Large intestine (tissue), 12 donors: Measurements from ENCODE around the gene NTN1. TPM values are rescaled to one million over a fixed set of nuclear protein-coding genes. Genes with fewer than 3 reads are reported as not detected.
"Not testable (repeated sequence)": the region's sequence is repeated elsewhere in the genome, so short reads cannot be mapped to it uniquely, and the experiment has no call there.

ENCODE experiments used
- DNase-seq, 2 donors: peaks; one replicate each; pipeline versions ENCODE4 v3.0.0 to v3.0.0-alpha.2; 2013
- H3K27ac ChIP-seq: one replicate; pipeline ENCODE4 v1.5.1; 2013; ENCODE audit warnings: low read length
- H3K27me3 ChIP-seq: 2 replicates; pipeline ENCODE4 v1.6.1; 2013; ENCODE audit warnings: low read length; ENCODE audit not compliant: control insufficient read depth, insufficient read depth
- H3K36me3 ChIP-seq: 2 replicates; pipeline ENCODE4 v1.6.1; 2013; ENCODE audit warnings: low read length; ENCODE audit not compliant: control insufficient read depth, insufficient read depth
- H3K4me1 ChIP-seq: one replicate; pipeline ENCODE4 v1.6.1; 2013; ENCODE audit warnings: low read length; ENCODE audit not compliant: control insufficient read depth, insufficient read depth
- H3K4me3 ChIP-seq: one replicate; pipeline ENCODE4 v1.5.1; 2013; ENCODE audit warnings: low read length
- H3K9me3 ChIP-seq: one replicate; pipeline ENCODE4 v1.6.1; 2013; ENCODE audit warnings: mild to moderate bottlenecking, low read depth, low read length, moderate library complexity; ENCODE audit not compliant: control insufficient read depth
- WGBS: methylation state at CpG from one replicate; pipeline ENCODE4 v1.1.5; 2013; ENCODE audit warnings: low lambda C conversion rate; ENCODE audit not compliant: insufficient coverage; 5-methylcytosine and 5-hydroxymethylcytosine counted together
- long read RNA-seq, 11 donors: transcript quantifications; one replicate each; lab custom pipeline, GENCODE V29; 2026
- polyA plus RNA-seq: library from polyadenylated mRNA; unstranded; fragments of 120-200 nt; gene quantifications from one replicate; pipeline ENCODE4 v1.2.1, GENCODE V29; 2013

The NTN1 gene
- polyA plus RNA-seq: 11.3 TPM
- long read RNA-seq, donor 1, full-length matches to known transcripts: 1 of 1 reads
- long read RNA-seq, donor 1, partial matches to known transcripts: 0 of 1 reads
- long read RNA-seq, donor 1, other reads (novel, unspliced or antisense): 0 of 1 reads
- long read RNA-seq, donor 2: 0 reads
- long read RNA-seq, donor 3: 0 reads
- long read RNA-seq, donor 4: 0 reads
- long read RNA-seq, donor 5: 0 reads
- long read RNA-seq, donor 6: 0 reads
- long read RNA-seq, donor 7: 0 reads
- long read RNA-seq, donor 8: 0 reads
- long read RNA-seq, donor 9, full-length matches to known transcripts: 3 of 3 reads
- long read RNA-seq, donor 9, partial matches to known transcripts: 0 of 3 reads
- long read RNA-seq, donor 9, other reads (novel, unspliced or antisense): 0 of 3 reads
- long read RNA-seq, donor 10, full-length matches to known transcripts: 1 of 1 reads
- long read RNA-seq, donor 10, partial matches to known transcripts: 0 of 1 reads
- long read RNA-seq, donor 10, other reads (novel, unspliced or antisense): 0 of 1 reads
- long read RNA-seq, donor 11, full-length matches to known transcripts: 2 of 2 reads
- long read RNA-seq, donor 11, partial matches to known transcripts: 0 of 2 reads
- long read RNA-seq, donor 11, other reads (novel, unspliced or antisense): 0 of 2 reads

DNA sequence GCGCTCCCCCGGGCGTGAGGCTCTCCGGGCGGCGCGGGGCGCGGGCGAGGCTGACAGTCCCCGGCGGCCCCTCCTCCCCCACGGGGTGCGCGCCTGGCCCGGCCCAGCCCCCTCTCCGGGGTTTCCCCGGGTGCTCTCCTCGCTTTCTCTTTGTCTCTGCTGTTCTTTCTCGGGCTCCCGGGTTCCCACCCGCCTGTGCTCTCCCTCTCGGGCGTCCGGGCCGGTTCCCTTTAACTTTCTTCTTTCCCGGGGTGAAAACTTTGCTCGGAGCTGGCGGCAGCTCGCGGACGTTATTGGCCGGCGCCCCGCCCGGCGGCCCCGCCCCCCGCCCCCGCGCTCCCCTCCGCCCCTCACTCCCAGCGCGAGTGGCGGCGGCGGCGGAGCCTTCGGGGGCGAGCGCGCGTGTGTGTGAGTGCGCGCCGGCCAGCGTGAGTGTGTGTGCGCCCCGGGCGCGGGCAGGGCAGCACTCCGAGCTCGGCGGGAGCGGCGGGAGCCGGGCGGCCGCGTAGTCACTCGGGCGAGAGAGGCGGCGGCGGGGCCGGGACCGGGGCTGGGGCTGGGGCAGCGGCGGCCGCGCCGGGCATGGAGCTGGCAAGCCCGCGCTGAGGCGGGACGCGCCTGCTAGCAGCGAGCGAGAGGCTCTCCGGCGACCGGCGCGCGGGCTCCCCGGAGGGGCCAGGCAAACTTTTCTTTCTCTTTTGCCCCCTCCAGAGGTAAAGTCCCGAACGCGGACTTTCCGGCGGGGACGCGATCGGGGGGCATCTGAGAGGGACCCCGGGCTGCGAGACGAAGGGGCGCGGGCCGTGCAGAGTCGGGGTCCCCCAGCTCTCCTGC lies at the start of gene NTN1:
Gene NTN1, plus strand, starts transcription at position 353 of the 834 bp plus-strand sequence. CDS start 864 bp downstream, outside the sequence.
- no CpG with 5 or more reads among the region's 111 CpGs for WGBS
- Histone ChIP-seq H3K4me1 (peaks cover 20% of the 10 kb centered on the region), H3K27ac (no peak within 1 kb of the TSS), H3K4me3 (peak within 1 kb of the TSS; percentile 52), H3K36me3 (no peaks in the 10 kb centered on the region), H3K27me3 (peaks cover 41% of the 10 kb centered on the region), H3K9me3 (peaks cover 6% of the 10 kb centered on the region)
- peak in 1 of 2 donors; percentile 64 for DNase-seq

- Histone ChIP-seq H3K27ac (no peak overlapping the region), H3K36me3 (no peaks in the 10 kb centered on the region), H3K4me3 (no peak overlapping the region), H3K27me3 (no peaks in the 10 kb centered on the region), H3K4me1 (no peaks in the 10 kb centered on the region), H3K9me3 (no peaks in the 10 kb centered on the region)
- DNase-seq: no peak
- 94% methylated on average over 3 of the region's 9 CpGs for WGBS
Observed at GRCh38 chr17:8975091-8975725, 46.1 kb upstream of the NTN1 start.

DNA sequence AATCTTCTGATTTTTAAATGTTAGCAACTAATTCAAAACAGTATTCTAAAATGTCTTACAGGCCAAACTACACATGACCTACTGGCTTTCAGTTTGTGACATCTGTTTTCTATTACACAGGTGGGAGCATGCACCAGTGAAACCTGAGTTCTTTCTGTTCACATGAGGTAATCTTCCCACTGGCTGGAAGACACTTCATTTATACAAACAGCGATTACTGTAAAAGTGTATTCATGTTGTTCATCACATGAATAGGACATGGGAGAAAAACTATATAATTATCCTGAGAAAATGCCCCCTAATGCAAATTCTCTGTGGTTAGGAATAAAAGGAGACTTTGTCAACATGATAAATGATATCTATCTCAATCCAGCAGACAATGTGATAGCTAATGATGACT lies 44.7 kb upstream of the NTN1 start:
- no peaks in the 10 kb centered on the region for H3K27me3 ChIP-seq
- H3K4me3 ChIP-seq: no peak overlapping the region
- no CpG with 5 or more reads among the region's 1 CpG for WGBS
- no peak overlapping the region for H3K27ac ChIP-seq
- H3K9me3 ChIP-seq: no peaks in the 10 kb centered on the region
- no peaks in the 10 kb centered on the region for H3K36me3 ChIP-seq
- no peaks in the 10 kb centered on the region for H3K4me1 ChIP-seq
- DNase-seq: no peak

DNA sequence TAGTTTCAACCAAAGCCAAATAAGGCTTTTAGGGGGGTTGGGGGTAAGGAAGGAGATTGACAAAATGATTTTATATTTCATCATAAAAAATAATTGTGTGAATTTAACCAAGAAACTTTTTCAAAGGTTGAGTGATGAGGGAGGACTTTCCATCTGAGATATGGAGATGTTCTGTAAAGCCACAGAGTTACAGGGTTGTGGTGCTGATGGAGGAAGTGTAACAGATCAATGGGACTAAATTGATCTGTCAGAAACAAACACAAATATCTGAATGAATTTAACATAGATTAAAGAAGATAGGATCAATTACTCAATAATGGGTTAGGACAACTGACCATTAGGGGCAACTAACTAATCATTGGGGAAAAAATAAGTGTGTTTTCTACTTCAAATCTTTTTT lies 41.6 kb upstream of the NTN1 start:
- Histone ChIP-seq H3K36me3 (no peaks in the 10 kb centered on the region), H3K4me1 (no peaks in the 10 kb centered on the region), H3K9me3 (no peaks in the 10 kb centered on the region), H3K27ac (no peak overlapping the region), H3K27me3 (no peaks in the 10 kb centered on the region), H3K4me3 (no peak overlapping the region)
- no peak for DNase-seq

DNA sequence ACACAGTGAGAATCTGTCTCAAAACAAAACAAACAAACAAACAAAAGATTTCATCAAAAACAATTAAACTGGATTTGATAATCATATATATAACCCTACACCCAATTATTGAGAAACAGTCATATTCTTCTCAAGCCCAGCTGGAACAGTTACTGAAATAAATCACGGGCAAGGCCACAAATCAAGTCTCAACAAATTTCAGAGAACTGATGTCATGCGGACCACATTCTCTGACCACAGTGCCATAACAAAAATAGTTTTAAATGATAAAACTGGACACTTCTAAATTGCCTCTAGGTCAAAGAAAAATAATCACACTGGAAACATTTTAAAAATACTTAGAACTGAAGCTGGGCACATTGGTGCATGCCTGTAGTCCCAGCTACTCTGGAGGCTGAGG lies 39.9 kb upstream of the NTN1 start:
- Histone ChIP-seq H3K4me1 (no peaks in the 10 kb centered on the region), H3K9me3 (no peaks in the 10 kb centered on the region), H3K4me3 (no peak overlapping the region), H3K27me3 (no peaks in the 10 kb centered on the region), H3K27ac (no peak overlapping the region), H3K36me3 (no peaks in the 10 kb centered on the region)
- WGBS: no CpG with 5 or more reads among the region's 2 CpGs
- DNase-seq: no peak

GRCh38 chr17:8984225-8984624 lies 37.1 kb upstream of the NTN1 start:
- not testable (repeated sequence) for H3K36me3 ChIP-seq, H3K4me1 ChIP-seq, H3K27ac ChIP-seq, H3K27me3 ChIP-seq, DNase-seq, H3K9me3 ChIP-seq, H3K4me3 ChIP-seq
- WGBS: 85% methylated on average over 5 of the region's 5 CpGs

DNA sequence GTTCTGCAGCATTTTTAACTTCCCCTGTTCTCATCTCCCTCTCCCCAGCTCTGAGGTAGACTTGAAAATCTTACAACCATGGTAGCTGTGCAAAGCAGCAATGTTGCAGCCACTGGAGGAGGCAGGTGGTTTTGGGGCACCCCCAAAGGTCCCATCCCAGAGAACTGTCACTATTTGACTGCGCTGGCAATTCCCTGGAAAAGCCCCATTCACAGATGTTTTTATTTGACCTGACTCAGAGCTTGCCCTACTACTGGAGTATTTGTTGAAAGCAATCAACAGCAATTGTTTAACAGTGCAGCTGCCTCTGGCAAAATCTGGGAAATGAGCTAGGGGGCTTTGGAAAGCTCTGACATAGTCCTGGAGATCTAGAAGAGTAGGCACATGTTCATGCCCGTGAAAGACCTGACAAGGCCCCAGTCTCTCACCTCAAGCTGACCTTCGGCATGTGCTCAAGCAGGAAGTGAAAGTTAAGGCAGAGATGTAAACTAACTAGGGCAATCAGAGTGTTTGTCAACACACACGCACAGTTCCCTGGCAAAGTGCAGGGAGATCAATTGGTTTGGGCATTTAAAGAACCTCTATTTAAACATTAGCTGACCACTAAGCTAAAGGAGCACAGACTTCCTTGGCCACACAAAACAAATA lies 36.1 kb upstream of the NTN1 start:
- H3K27ac ChIP-seq: no peak overlapping the region

GRCh38 chr17:8986295-8986694 lies 35.0 kb upstream of the NTN1 start:
- no peak overlapping the region for H3K27ac ChIP-seq
- H3K4me3 ChIP-seq: no peak overlapping the region
- WGBS: 100% methylated on average over 1 of the region's 2 CpGs
- no peak for DNase-seq
- no peaks in the 10 kb centered on the region for H3K4me1 ChIP-seq
- H3K36me3 ChIP-seq: no peaks in the 10 kb centered on the region
- H3K27me3 ChIP-seq: no peaks in the 10 kb centered on the region
- no peaks in the 10 kb centered on the region for H3K9me3 ChIP-seq

More for the DNA sequence above, 36.1 kb upstream of the NTN1 start:
- H3K9me3 ChIP-seq: no peaks in the 10 kb centered on the region
- no peaks in the 10 kb centered on the region for H3K36me3 ChIP-seq
- no peaks in the 10 kb centered on the region for H3K4me1 ChIP-seq
- no peak overlapping the region for H3K4me3 ChIP-seq
- DNase-seq: no peak
- no peaks in the 10 kb centered on the region for H3K27me3 ChIP-seq
- WGBS: no CpG with 5 or more reads among the region's 4 CpGs

GRCh38 chr17:8988263-8988935 lies 32.9 kb upstream of the NTN1 start:
- H3K9me3 ChIP-seq, H3K4me3 ChIP-seq, H3K4me1 ChIP-seq, H3K36me3 ChIP-seq, DNase-seq, H3K27me3 ChIP-seq, H3K27ac ChIP-seq: not testable (repeated sequence)
- WGBS: no CpG with 5 or more reads among the region's 2 CpGs
